Stimulated activated CD4-positive, alpha-beta T cell treated with anti-CD3 and anti-CD28 coated beads, Interleukin-1b, Interleukin-23, amount 100 ng/mL, for 4 hours (primary cell): ENCODE measurements around the gene PTPN7.
"Not testable (repeated sequence)": the region's sequence is repeated elsewhere in the genome, so short reads cannot be mapped to it uniquely, and the experiment has no call there.

Experiments
- DNase-seq, 2 donors: peaks; one replicate each; pipeline ENCODE4 v3.0.0-alpha.2; 2020; ENCODE audit warnings: low read depth in 2 of 2

The PTPN7 gene

GRCh38 chr1:202130816-202131522, 29.4 kb downstream of the PTPN7 start:
- DNase-seq = no peak

GRCh38 chr1:202130297-202130721, 30.1 kb downstream of the PTPN7 start:
- DNase-seq = no peak

GRCh38 chr1:202129453-202130296, 30.7 kb downstream of the PTPN7 start:
- no peak for DNase-seq

- no peak for DNase-seq
Measured at GRCh38 chr1:202127836-202128622, 32.4 kb downstream of the PTPN7 start.

- no peak for DNase-seq
Measured at GRCh38 chr1:202127061-202127460, 33.3 kb downstream of the PTPN7 start.

GRCh38 chr1:202126426-202126825, 34.0 kb downstream of the PTPN7 start:
- DNase-seq = no peak

- no peak for DNase-seq
Measured at GRCh38 chr1:202125611-202126010, 34.8 kb downstream of the PTPN7 start.

- no peak for DNase-seq
Measured at GRCh38 chr1:202124142-202124541, 36.3 kb downstream of the PTPN7 start.

GRCh38 chr1:202123336-202123813, 37.0 kb downstream of the PTPN7 start:
- no peak for DNase-seq

GRCh38 chr1:202122639-202123335, 37.6 kb downstream of the PTPN7 start, which contains the start of gene GPR37L1:
TSS of gene GPR37L1 (plus strand) at chr1:202122917. CDS start at chr1:202122964, 47 bp downstream.
- DNase-seq = no peak

GRCh38 chr1:202121006-202121405, 39.4 kb downstream of the PTPN7 start:
- DNase-seq = no peak

- DNase-seq = no peak
Measured at GRCh38 chr1:202117898-202118371, 42.5 kb downstream of the PTPN7 start.

GRCh38 chr1:202116287-202116686, 44.1 kb downstream of the PTPN7 start:
- no peak for DNase-seq

- no peak for DNase-seq
Measured at GRCh38 chr1:202113690-202114300, 46.6 kb downstream of the PTPN7 start.

GRCh38 chr1:202112859-202113689, 47.3 kb downstream of the PTPN7 start:
- DNase-seq = no peak

GRCh38 chr1:202111589-202111988, 48.8 kb downstream of the PTPN7 start:
- DNase-seq = not testable (repeated sequence)

- DNase-seq = no peak
Measured at GRCh38 chr1:202110977-202111376, 49.4 kb downstream of the PTPN7 start.

GRCh38 chr1:202107801-202108731, 52.3 kb downstream of the PTPN7 start:
- DNase-seq = no peak

GRCh38 chr1:202107321-202107761, 53.1 kb downstream of the PTPN7 start:
- DNase-seq = no peak
